Trophoblast cell (in vitro differentiated cells and primary cell): ENCODE results near the gene KLK4.

ENCODE experiments used
- DNase-seq, 2 donors: peaks; one replicate each; pipeline ENCODE4 v3.0.0-alpha.2; 2016
- H2AFZ ChIP-seq: 2 replicates; pipeline ENCODE4 v1.6.1; 2013; ENCODE audit warnings: low read length, moderate library complexity, mild to moderate bottlenecking; ENCODE audit not compliant: insufficient read depth, poor library complexity
- H2AK5ac ChIP-seq: 2 replicates; pipeline ENCODE4 v1.6.1; 2013; ENCODE audit warnings: mild to moderate bottlenecking, low read length
- H2BK120ac ChIP-seq: 2 replicates; pipeline ENCODE4 v1.6.1; 2013; ENCODE audit warnings: low read length, mild to moderate bottlenecking, moderate library complexity; ENCODE audit not compliant: insufficient read depth, poor library complexity
- H2BK12ac ChIP-seq: 2 replicates; pipeline ENCODE4 v1.6.1; 2013; ENCODE audit warnings: mild to moderate bottlenecking, low read length, moderate library complexity
- H2BK5ac ChIP-seq: 2 replicates; pipeline ENCODE4 v1.6.1; 2013; ENCODE audit warnings: low read length, low read depth, moderate library complexity, mild to moderate bottlenecking; ENCODE audit not compliant: poor library complexity
- H3K14ac ChIP-seq: 2 replicates; pipeline ENCODE4 v1.6.1; 2013; ENCODE audit warnings: mild to moderate bottlenecking, low read length
- H3K18ac ChIP-seq: 2 replicates; pipeline ENCODE4 v1.6.1; 2013; ENCODE audit warnings: mild to moderate bottlenecking, low read length
- H3K23ac ChIP-seq: 2 replicates; pipeline ENCODE4 v1.6.1; 2013; ENCODE audit warnings: low read length
- H3K27ac ChIP-seq: 2 replicates; pipeline ENCODE4 v1.5.1; 2013; ENCODE audit warnings: low read depth, mild to moderate bottlenecking, inconsistent platforms, low read length, moderate library complexity
- H3K27me3 ChIP-seq: 2 replicates; pipeline ENCODE4 v1.6.1; 2013; ENCODE audit warnings: inconsistent platforms, mild to moderate bottlenecking, low read length, moderate library complexity; ENCODE audit not compliant: insufficient read depth
- H3K36me3 ChIP-seq, 2 experiments: 1 replicate in 1 of 2; 2 replicates in 1 of 2; pipeline ENCODE4 v1.6.1; 2013; ENCODE audit warnings: low read length in 2 of 2, mild to moderate bottlenecking in 2 of 2, moderate library complexity in 1 of 2; ENCODE audit not compliant: insufficient read depth in 2 of 2, control insufficient read depth in 1 of 2
- H3K4ac ChIP-seq: 2 replicates; pipeline ENCODE4 v1.6.1; 2013; ENCODE audit warnings: low read depth, mild to moderate bottlenecking, low read length, moderate library complexity
- H3K4me1 ChIP-seq, 2 experiments: 1 replicate in 1 of 2; 2 replicates in 1 of 2; pipeline ENCODE4 v1.6.1; 2013; ENCODE audit warnings: low read length in 2 of 2, mild to moderate bottlenecking in 2 of 2, moderate library complexity in 1 of 2; ENCODE audit not compliant: insufficient read depth in 2 of 2, control insufficient read depth in 1 of 2
- H3K4me2 ChIP-seq: 2 replicates; pipeline ENCODE4 v1.6.1; 2013; ENCODE audit warnings: inconsistent platforms, mild to moderate bottlenecking, low read length, moderate library complexity
- H3K4me3 ChIP-seq: 2 replicates; pipeline ENCODE4 v1.5.1; 2013; ENCODE audit warnings: mild to moderate bottlenecking, low read depth, low read length, inconsistent platforms
- H3K79me1 ChIP-seq: one replicate; pipeline ENCODE4 v1.6.1; 2013; ENCODE audit warnings: low read length
- H3K79me2 ChIP-seq: 2 replicates; pipeline ENCODE4 v1.6.1; 2013; ENCODE audit warnings: low read length, mild to moderate bottlenecking; ENCODE audit not compliant: control insufficient read depth, insufficient read depth, poor library complexity
- H3K9ac ChIP-seq: 2 replicates; pipeline ENCODE4 v1.6.1; 2013; ENCODE audit warnings: mild to moderate bottlenecking, low read length
- H3K9me3 ChIP-seq: 2 replicates; pipeline ENCODE4 v1.6.1; 2013; ENCODE audit warnings: low read depth, mild to moderate bottlenecking, control low read depth, inconsistent platforms, low read length; ENCODE audit not compliant: insufficient read depth
- H4K12ac ChIP-seq: 2 replicates; pipeline ENCODE4 v1.6.1; 2013; ENCODE audit warnings: low read depth, mild to moderate bottlenecking, low read length, moderate library complexity
- H4K8ac ChIP-seq: 2 replicates; pipeline ENCODE4 v1.6.1; 2013; ENCODE audit warnings: low read depth, mild to moderate bottlenecking, low read length, moderate library complexity
- H4K91ac ChIP-seq: one replicate; pipeline ENCODE4 v1.6.1; 2013; ENCODE audit warnings: low read depth, mild to moderate bottlenecking, low read length, moderate library complexity
- WGBS: extraction: QIAGEN DNeasy Blood & Tissue Kit; methylation state at CpG from one replicate; pipeline ENCODE4 v1.1.7; 2013; ENCODE audit warnings: missing lambda C conversion rate; ENCODE audit not compliant: insufficient read length, insufficient coverage; ENCODE audit errors: extremely low coverage; 5-methylcytosine and 5-hydroxymethylcytosine counted together

The KLK4 gene

DNA sequence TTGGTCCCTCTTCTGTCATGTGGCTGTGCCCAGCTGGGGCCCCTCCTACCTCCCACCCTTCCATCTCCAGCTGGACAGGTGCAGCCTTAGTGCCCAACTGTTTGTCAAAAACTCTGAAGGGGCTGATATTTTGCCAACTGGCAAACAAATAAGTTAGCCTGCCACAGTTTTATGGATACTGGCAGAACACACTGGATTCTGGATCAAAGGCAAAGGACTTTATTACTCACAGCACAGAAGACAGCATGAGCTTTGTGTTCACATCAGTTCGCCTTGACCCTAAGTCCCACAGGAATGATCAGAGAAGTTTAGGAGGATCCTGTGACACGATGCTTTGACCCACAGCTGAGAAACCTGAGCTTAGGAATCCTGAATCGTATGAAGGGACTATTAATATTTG, 21.6 kb downstream of the KLK4 start:
- H3K14ac ChIP-seq: no peak overlapping the region
- H3K79me1 ChIP-seq: no peaks in the 10 kb centered on the region
- no peak overlapping the region for H4K12ac ChIP-seq
- peaks cover 8% of the 10 kb centered on the region for H3K9me3 ChIP-seq
- H3K79me2 ChIP-seq: no peaks in the 10 kb centered on the region
- H2AFZ ChIP-seq: no peak overlapping the region
- no peak overlapping the region for H3K27ac ChIP-seq
- no peak overlapping the region for H4K8ac ChIP-seq
- no peaks in the 10 kb centered on the region for H3K36me3 ChIP-seq
- H3K27me3 ChIP-seq: no peaks in the 10 kb centered on the region
- WGBS: no CpG with 5 or more reads among the region's 3 CpGs
- no peak overlapping the region for H3K23ac ChIP-seq
- no peaks in the 10 kb centered on the region for H3K4me1 ChIP-seq
- H3K4ac ChIP-seq: no peak overlapping the region
- DNase-seq: no peak
- H4K91ac ChIP-seq: no peak overlapping the region
- no peak overlapping the region for H2BK12ac ChIP-seq
- H2BK120ac ChIP-seq: no peak overlapping the region
- H2BK5ac ChIP-seq: no peak overlapping the region
- H3K4me3 ChIP-seq: no peak overlapping the region
- H3K9ac ChIP-seq: no peak overlapping the region
- H2AK5ac ChIP-seq: no peak overlapping the region
- H3K18ac ChIP-seq: no peak overlapping the region
- no peak overlapping the region for H3K4me2 ChIP-seq

DNA sequence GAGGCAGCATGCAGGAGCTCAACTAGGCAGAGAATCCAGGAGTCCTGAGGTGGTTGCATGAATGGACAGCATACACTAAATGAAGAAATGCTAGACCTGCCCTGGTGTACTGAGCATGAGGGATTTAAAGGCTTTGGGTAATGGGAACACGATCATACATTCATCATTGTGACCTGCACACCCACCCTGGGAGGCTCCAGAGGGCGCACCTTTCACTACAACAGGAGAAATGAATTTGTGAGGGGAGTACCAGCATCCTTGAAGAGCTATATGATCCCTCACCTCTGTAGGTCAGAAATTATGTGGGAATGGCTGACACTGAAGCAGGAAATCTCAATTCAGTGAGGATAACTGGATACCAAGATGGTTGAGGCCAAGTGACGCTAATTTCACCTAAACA, 29.0 kb downstream of the KLK4 start:
- WGBS: no CpG with 5 or more reads among the region's 3 CpGs
- H4K8ac ChIP-seq: no peak overlapping the region

DNA sequence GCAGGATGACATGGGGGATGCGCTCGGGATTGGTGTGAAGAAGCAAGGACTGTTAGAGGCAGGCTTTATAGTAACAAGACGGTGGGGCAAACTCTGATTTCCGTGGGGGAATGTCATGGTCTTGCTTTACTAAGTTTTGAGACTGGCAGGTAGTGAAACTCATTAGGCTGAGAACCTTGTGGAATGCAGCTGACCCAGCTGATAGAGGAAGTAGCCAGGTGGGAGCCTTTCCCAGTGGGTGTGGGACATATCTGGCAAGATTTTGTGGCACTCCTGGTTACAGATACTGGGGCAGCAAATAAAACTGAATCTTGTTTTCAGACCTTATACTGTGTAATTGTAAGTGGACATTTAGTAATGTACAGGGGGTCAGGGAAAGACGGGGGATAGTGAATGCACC, 31.0 kb downstream of the KLK4 start:
- H3K14ac ChIP-seq: no peak overlapping the region
- H2AFZ ChIP-seq: no peak overlapping the region
- peaks cover 8% of the 10 kb centered on the region for H3K9me3 ChIP-seq
- H3K79me2 ChIP-seq: no peaks in the 10 kb centered on the region
- no peak overlapping the region for H3K9ac ChIP-seq
- H3K27me3 ChIP-seq: no peaks in the 10 kb centered on the region
- no peak overlapping the region for H4K12ac ChIP-seq
- H4K8ac ChIP-seq: no peak overlapping the region
- no peak overlapping the region for H3K27ac ChIP-seq
- no peak overlapping the region for H4K91ac ChIP-seq
- H3K18ac ChIP-seq: no peak overlapping the region
- H2BK5ac ChIP-seq: no peak overlapping the region
- no peaks in the 10 kb centered on the region for H3K79me1 ChIP-seq
- H3K4ac ChIP-seq: no peak overlapping the region
- no peak overlapping the region for H2AK5ac ChIP-seq
- no peak overlapping the region for H3K4me2 ChIP-seq
- no peaks in the 10 kb centered on the region for H3K36me3 ChIP-seq
- DNase-seq: no peak
- H3K4me1 ChIP-seq: no peaks in the 10 kb centered on the region
- H2BK12ac ChIP-seq: no peak overlapping the region
- H3K4me3 ChIP-seq: no peak overlapping the region
- H3K23ac ChIP-seq: no peak overlapping the region
- WGBS: no CpG with 5 or more reads among the region's 5 CpGs
- no peak overlapping the region for H2BK120ac ChIP-seq

More for the DNA sequence above, 29.0 kb downstream of the KLK4 start:
- Histone ChIP-seq H4K12ac (no peak overlapping the region), H4K91ac (no peak overlapping the region), H3K79me2 (no peaks in the 10 kb centered on the region), H3K27ac (no peak overlapping the region), H3K4me2 (no peak overlapping the region), H2BK5ac (no peak overlapping the region), H3K79me1 (no peaks in the 10 kb centered on the region), H3K9me3 (peaks cover 5% of the 10 kb centered on the region), H2BK12ac (no peak overlapping the region), H3K4ac (no peak overlapping the region), H3K4me3 (no peak overlapping the region), H3K4me1 (no peaks in the 10 kb centered on the region), H3K36me3 (no peaks in the 10 kb centered on the region), H3K9ac (no peak overlapping the region), H3K27me3 (no peaks in the 10 kb centered on the region), H3K14ac (no peak overlapping the region), H2AFZ (no peak overlapping the region), H2BK120ac (no peak overlapping the region), H3K18ac (no peak overlapping the region), H2AK5ac (no peak overlapping the region), H3K23ac (no peak overlapping the region)
- no peak for DNase-seq

DNA sequence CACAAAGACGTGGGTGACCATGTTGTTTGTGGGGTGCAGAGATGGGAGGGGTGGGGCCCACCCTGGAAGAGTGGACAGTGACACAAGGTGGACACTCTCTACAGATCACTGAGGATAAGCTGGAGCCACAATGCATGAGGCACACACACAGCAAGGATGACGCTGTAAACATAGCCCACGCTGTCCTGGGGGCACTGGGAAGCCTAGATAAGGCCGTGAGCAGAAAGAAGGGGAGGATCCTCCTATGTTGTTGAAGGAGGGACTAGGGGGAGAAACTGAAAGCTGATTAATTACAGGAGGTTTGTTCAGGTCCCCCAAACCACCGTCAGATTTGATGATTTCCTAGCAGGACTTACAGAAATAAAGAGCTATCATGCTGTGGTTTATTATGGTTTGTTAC, 32.3 kb downstream of the KLK4 start:
- Histone ChIP-seq H2BK12ac (no peak overlapping the region), H2AK5ac (no peak overlapping the region), H4K91ac (no peak overlapping the region), H3K36me3 (no peaks in the 10 kb centered on the region), H3K4me1 (no peaks in the 10 kb centered on the region), H3K14ac (no peak overlapping the region), H2AFZ (no peak overlapping the region), H4K8ac (no peak overlapping the region), H3K27ac (no peak overlapping the region), H3K4me2 (no peak overlapping the region), H3K18ac (no peak overlapping the region), H3K4me3 (peak overlapping the region; percentile 21), H3K27me3 (no peaks in the 10 kb centered on the region), H3K9ac (no peak overlapping the region), H3K23ac (no peak overlapping the region), H3K4ac (no peak overlapping the region), H2BK120ac (no peak overlapping the region), H3K9me3 (peaks cover 5% of the 10 kb centered on the region), H4K12ac (no peak overlapping the region), H3K79me2 (no peaks in the 10 kb centered on the region), H3K79me1 (no peaks in the 10 kb centered on the region), H2BK5ac (no peak overlapping the region)
- no CpG with 5 or more reads among the region's 5 CpGs for WGBS
- DNase-seq: no peak
